Measurements from ENCODE around the gene FOXO3.

The FOXO3 gene

GRCh38 chr6:108699290-108700041 is 138.7 kb downstream of the FOXO3 start:
- no peak overlapping the region for H3K27ac ChIP-seq
- no peak for DNase-seq (ENCODE audit: low read depth, low spot score)

GRCh38 chr6:108702106-108702851 is 141.6 kb downstream of the FOXO3 start:
- no peak for DNase-seq (ENCODE audit: low read depth, low spot score)
- H3K27ac ChIP-seq, result no peak overlapping the region

- H3K27ac ChIP-seq, result no peak overlapping the region
These were observed 145.9 kb downstream of the FOXO3 start for GRCh38 chr6:108706649-108707048.

GRCh38 chr6:108707328-108707976 is 146.7 kb downstream of the FOXO3 start:
- no peak for DNase-seq (ENCODE audit: low read depth, low spot score)
- no peak overlapping the region for H3K27ac ChIP-seq

More at GRCh38 chr6:108706649-108707048, 145.9 kb downstream of the FOXO3 start:
- DNase-seq (ENCODE audit: low read depth, low spot score), result no peak

- no peak for DNase-seq (ENCODE audit: low read depth, low spot score)
- no peak overlapping the region for H3K27ac ChIP-seq
These were observed 149.3 kb downstream of the FOXO3 start for GRCh38 chr6:108710030-108710429.

- no peak overlapping the region for H3K27ac ChIP-seq
- DNase-seq (ENCODE audit: low read depth, low spot score), result no peak
These were observed 149.8 kb downstream of the FOXO3 start for GRCh38 chr6:108710551-108710950.

- H3K27ac ChIP-seq, result no peak overlapping the region
- no peak for DNase-seq (ENCODE audit: low read depth, low spot score)
These were observed 150.4 kb downstream of the FOXO3 start for GRCh38 chr6:108711071-108711470.

- no peak for DNase-seq (ENCODE audit: low read depth, low spot score)
- no peak overlapping the region for H3K27ac ChIP-seq
These were observed 151.1 kb downstream of the FOXO3 start for GRCh38 chr6:108711826-108712225.

- no peak for DNase-seq (ENCODE audit: low read depth, low spot score)
- peak overlapping the region; percentile 14 for H3K27ac ChIP-seq
These were observed 152.2 kb downstream of the FOXO3 start for GRCh38 chr6:108712946-108713345.

GRCh38 chr6:108714101-108714765 is 153.5 kb downstream of the FOXO3 start:
- H3K27ac ChIP-seq, result peak overlapping the region; percentile 14
- DNase-seq (ENCODE audit: low read depth, low spot score), result no peak

GRCh38 chr6:108714766-108715414 is 154.2 kb downstream of the FOXO3 start:
- no peak overlapping the region for H3K27ac ChIP-seq
- DNase-seq (ENCODE audit: low read depth, low spot score), result no peak

- no peak overlapping the region for H3K27ac ChIP-seq
- no peak for DNase-seq (ENCODE audit: low read depth, low spot score)
These were observed 155.1 kb downstream of the FOXO3 start for GRCh38 chr6:108715832-108716231.

- H3K27ac ChIP-seq, result no peak overlapping the region
- no peak for DNase-seq (ENCODE audit: low read depth, low spot score)
These were observed 156.4 kb downstream of the FOXO3 start for GRCh38 chr6:108716801-108717791.

- DNase-seq (ENCODE audit: low read depth, low spot score), result no peak
- H3K27ac ChIP-seq, result no peak overlapping the region
These were observed 158.8 kb downstream of the FOXO3 start for GRCh38 chr6:108719477-108719876.

GRCh38 chr6:108720827-108721226 is 160.1 kb downstream of the FOXO3 start:
- no peak overlapping the region for H3K27ac ChIP-seq
- DNase-seq (ENCODE audit: low read depth, low spot score), result no peak

- H3K27ac ChIP-seq, result no peak overlapping the region
These were observed 160.6 kb downstream of the FOXO3 start for GRCh38 chr6:108721286-108721685.

GRCh38 chr6:108723594-108723993 is 162.9 kb downstream of the FOXO3 start:
- no peak for DNase-seq (ENCODE audit: low read depth, low spot score)
- no peak overlapping the region for H3K27ac ChIP-seq

More at GRCh38 chr6:108721286-108721685, 160.6 kb downstream of the FOXO3 start:
- DNase-seq (ENCODE audit: low read depth, low spot score), result no peak

GRCh38 chr6:108726726-108727339 is 166.1 kb downstream of the FOXO3 start:
- no peak for DNase-seq (ENCODE audit: low read depth, low spot score)
- no peak overlapping the region for H3K27ac ChIP-seq

All from epithelial cell of prostate (primary cell).